ENCODE measurements around the gene CCNL2.

The CCNL2 gene

DNA sequence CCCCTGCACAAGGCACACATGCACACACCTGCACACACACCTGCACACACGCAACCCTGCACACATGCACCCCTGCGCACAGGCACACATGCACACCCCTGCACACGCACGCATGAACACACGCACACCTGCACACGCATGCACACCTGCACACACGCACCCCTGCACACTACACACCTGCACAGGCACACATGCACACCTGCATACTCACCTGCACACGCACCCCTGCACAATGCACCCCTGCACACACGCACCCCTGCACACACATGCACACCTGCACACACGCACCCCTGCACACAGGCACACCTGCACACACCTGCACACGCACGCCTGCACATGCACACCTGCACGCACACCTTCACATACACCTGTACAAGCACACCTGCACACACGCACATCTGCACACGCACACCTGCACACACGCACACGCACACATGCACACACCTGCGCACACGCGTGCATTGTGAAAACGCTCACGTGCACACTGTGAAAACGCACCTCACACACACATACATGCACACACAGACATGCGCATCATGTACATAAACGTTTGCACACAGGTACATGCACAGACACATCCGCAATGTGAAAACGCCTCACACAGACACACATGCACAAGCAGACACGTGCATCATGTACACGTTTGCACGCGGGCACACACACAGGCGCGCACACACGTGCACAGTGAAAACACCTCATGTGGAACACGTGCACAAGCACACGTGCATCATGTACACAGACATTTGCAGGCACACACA lies 58.2 kb downstream of the CCNL2 start:
- DNase-seq: no peak

DNA sequence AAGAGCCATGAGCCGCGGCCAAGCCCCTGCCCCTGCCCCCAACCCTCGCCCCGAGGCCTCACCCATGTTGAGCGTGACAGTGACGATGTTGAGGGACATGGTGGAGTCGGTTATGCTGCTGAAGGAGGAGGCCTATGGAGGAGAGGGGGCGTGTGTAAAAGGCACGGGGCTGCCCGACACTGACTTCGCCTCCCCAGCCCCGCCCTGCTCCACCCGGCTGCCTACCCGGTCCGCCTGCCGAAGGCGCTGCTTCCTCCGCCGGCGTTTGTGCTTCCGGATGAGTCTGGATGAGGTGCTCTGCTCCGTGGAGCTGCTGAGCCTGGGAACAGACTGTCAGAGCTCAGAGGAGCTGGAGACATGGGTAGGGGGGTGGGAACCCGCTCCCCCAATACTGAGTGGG lies 59.0 kb downstream of the CCNL2 start:
- no peak for DNase-seq

DNA sequence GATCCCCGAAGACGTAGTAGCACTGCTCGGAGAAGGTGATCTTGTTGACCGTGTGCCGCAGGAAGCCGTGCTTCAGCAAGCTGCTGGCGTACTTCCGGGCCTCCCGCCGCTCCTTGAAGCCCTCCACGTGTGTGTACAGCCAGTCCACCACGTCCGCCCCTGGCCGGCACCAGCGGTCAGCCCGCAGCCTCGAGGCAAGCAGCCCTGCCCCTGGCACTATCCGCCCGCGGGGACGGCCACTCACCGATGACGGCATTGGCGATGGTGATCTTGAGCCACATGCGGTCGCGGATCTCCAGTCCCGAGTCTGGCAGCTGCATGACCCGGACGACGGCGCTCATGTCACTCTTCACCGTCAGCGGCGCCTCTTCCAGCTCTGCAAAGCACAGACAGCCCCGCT lies 60.9 kb downstream of the CCNL2 start:
- no peak for DNase-seq

DNA sequence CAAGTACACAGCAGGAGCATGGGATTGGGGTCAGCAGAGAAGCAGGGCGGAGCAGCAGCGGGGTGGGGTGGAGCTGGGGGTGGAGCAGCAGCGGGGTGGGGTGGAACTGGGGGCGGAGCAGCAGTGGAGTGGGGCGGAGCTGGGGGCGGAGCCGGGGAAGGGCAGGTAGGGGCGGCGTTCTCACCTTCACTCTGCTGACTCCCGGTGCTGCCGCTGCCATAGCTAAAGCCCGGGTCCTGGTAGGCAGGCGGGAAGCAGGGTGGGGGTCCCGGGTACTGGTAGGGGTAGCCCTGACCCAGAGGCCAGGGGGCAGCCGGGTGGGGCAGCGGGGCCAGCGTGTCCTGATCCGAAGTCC lies 61.4 kb downstream of the CCNL2 start:
- no peak for DNase-seq

DNA sequence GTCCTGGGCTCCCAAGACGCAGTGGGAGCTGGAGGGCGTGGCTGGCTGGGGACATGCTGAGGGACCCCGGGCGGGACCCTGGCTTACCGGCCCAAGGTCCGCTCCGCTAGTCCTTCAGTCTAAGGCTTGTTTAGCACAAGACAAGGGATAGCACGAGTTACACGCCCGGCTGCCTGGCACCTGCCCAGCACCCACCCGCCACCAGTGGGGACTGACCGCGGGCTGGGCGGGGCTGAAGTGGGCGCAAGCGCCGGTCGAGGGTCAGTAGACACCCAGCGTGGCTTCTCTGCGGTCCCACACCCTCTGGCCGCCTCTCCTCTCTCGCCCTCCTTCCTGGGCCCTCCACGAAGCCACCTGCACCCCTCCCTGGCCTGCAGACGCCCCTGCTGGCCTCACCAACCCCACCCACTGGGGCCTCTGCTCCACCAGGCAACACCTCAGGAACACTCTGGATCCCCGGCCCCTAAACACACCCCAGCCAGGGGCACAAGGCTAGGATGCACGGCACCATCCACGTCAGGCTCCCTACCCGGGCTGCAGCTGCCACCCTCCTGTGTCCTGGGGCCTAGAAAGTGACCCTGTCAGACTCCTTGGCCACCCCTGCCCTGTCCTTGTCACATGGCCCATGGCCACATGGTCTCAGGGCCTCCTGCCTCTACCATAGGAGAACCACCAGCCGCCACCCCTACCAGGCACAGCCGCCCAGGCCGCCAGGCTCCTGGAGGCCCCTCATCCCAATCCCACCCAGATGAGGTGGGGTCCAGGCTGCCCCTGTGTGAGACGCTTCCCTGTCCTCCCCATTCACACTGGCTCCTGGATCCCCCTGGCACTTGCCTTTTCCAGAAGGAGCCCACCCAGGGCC lies 62.0 kb downstream of the CCNL2 start:
- DNase-seq: no peak

DNA sequence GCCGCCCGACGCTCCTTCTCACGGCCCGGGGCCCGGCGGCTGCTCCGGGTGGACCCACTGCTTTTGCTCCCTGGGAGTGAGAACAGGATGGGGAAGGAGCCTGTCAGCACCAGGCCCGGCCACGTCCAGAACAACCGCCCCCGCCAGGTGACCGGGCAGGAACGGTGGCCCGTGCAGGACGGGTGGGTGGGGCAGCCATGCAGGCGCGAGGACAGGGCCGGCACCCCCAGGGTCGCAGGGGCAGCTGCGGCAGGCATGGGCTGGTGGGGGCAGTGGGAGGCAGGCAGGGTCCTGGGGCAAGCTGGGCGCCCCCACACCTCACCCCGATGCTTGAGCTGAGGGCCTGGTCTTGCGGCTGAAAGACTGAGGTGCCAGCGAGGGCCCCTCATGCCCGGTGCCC lies 62.7 kb downstream of the CCNL2 start:
- no peak for DNase-seq

DNA sequence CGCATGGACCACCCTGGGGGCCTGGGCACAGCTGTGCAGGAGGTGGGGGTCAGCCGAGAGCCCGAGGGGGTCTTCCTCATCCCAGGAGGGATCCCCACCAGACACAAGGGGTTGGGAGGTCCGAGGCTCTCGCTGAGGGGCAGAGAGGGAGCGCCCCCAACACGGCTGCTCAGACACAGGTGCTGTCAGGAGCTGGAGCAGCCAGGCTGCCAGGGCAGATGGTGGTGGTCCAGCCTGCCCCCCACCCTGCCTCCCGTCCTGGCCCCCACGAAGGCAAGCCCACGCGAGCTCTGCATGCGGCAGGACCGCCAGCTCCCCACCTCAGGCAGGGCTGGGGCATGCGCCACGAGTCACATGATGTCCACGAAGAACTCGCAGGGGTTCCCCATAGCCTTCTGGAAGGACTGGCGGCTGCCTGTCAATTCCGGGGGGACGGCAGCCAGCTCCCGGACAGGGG lies 63.3 kb downstream of the CCNL2 start:
- DNase-seq: no peak

Measured in NCI-H1930 (cell line).